K562 (cell line): Measurements from ENCODE around the gene ABCA4. TPM values are rescaled to one million over a fixed set of nuclear protein-coding genes. Genes with fewer than 3 reads are reported as not detected.
A peak's percentile ranks its signal among the peaks of the same experiment; 100 is the strongest.

Experiments
- ATAC-seq: fragments of 200-7000 bp; cut with Tn5 transposase; 3 replicates; pipeline ENCODE4 v1.9.1; 2020; ENCODE audit warnings: moderate library complexity
- BruUV-seq: library from RNA; stranded (reverse); fragments of 400-500 nt; replicated peaks from 2 replicates; lab custom pipeline; 2021; lab: Mats Ljungman, UMichigan
- CTCF ChIA-PET: fragments of 300-600 bp; formaldehyde crosslinking; extraction: SDS; loops from one replicate; lab custom pipeline; 2021; ENCODE audit warnings: low intra/inter-chr PET ratio; lab: Yijun Ruan, JAX
- POLR2A ChIA-PET: fragments of 300-600, 350-650 bp; sonication (Branson Sonifier 250); formaldehyde crosslinking; extraction: SDS; loops from one replicate; lab custom pipeline; 2021; ENCODE audit warnings: antibody characterized with exemption, inconsistent platforms; lab: Yijun Ruan, JAX
- DNase-seq, 4 experiments: peaks; one replicate each; pipeline versions ENCODE4 v3.0.0 to v3.0.0-alpha.2; 2011 to 2018; ENCODE audit warnings: low spot score in 3 of 4, mixed read lengths in 3 of 4; ENCODE audit errors: extremely low read depth in 1 of 4
- FAIRE-seq: peaks from 2 replicates; lab custom pipeline; 2011; peaks lifted over from hg19 to GRCh38; lab: Jason Lieb, UNC
- H2AFZ ChIP-seq: 2 replicates; pipeline ENCODE4 v1.6.0; 2011; ENCODE audit warnings: low read depth, low read length, control low read depth, inconsistent platforms
- H3K27ac ChIP-seq: fragments of 200-600 bp; 3 replicates; pipeline ENCODE4 v1.8.0; 2011; ENCODE audit warnings: low read depth, mild to moderate bottlenecking, control low read depth, inconsistent platforms, low read length, moderate library complexity, mixed read lengths; ENCODE audit errors: extremely low read depth
- H3K27me3 ChIP-seq, 2 experiments: fragments of 300-600 bp in 1 of 2; 2 replicates in 1 of 2; 3 replicates in 1 of 2; pipeline versions ENCODE4 v1.6.0 to v1.8.0; 2011; ENCODE audit warnings: inconsistent platforms in 2 of 2, low read length in 2 of 2, mild to moderate bottlenecking in 1 of 2, mixed read lengths in 1 of 2, moderate library complexity in 1 of 2; ENCODE audit not compliant: control insufficient read depth in 2 of 2, insufficient read depth in 2 of 2
- H3K36me3 ChIP-seq: fragments of 300-600 bp; 3 replicates; pipeline ENCODE4 v1.8.0; 2011; ENCODE audit warnings: mild to moderate bottlenecking, low read length, inconsistent platforms; ENCODE audit not compliant: control insufficient read depth, insufficient read depth
- H3K4me1 ChIP-seq, 2 experiments: fragments of 200-600 bp in 1 of 2; replicated peaks in 1 of 2; 2 replicates in 1 of 2; 3 replicates in 1 of 2; pipeline versions ENCODE4 v1.5.1 to v1.8.0; 2011; ENCODE audit warnings: inconsistent platforms in 2 of 2, low read length in 2 of 2, mild to moderate bottlenecking in 1 of 2, mixed read lengths in 1 of 2, moderate library complexity in 1 of 2; ENCODE audit not compliant: control insufficient read depth in 2 of 2, insufficient read depth in 2 of 2
- H3K4me2 ChIP-seq: 2 replicates; pipeline ENCODE4 v1.6.1; 2011; ENCODE audit warnings: low read length, control low read depth, inconsistent platforms, mixed read lengths; ENCODE audit not compliant: insufficient read depth
- H3K4me3 ChIP-seq: fragments of 200-600 bp; sonication (generic), shearing (Covaris generic); 2 replicates; pipeline ENCODE4 v1.5.1; 2016; ENCODE audit warnings: control low read depth, inconsistent platforms
- H3K79me2 ChIP-seq: fragments of 200-600 bp; 3 replicates; pipeline ENCODE4 v1.8.0; 2011; ENCODE audit warnings: low read length, inconsistent platforms; ENCODE audit not compliant: control insufficient read depth, insufficient read depth
- H3K9ac ChIP-seq, 2 experiments: 2 replicates each; pipeline versions ENCODE4 v1.6.0 to v1.6.1; 2011; ENCODE audit warnings: low read depth in 2 of 2, low read length in 2 of 2, control low read depth in 1 of 2, inconsistent platforms in 1 of 2, mild to moderate bottlenecking in 1 of 2, mixed read lengths in 1 of 2; ENCODE audit not compliant: insufficient read depth in 1 of 2
- H3K9me1 ChIP-seq: one replicate; pipeline ENCODE4 v1.6.0; 2011; ENCODE audit warnings: inconsistent platforms, mild to moderate bottlenecking, low read length, moderate library complexity; ENCODE audit not compliant: control insufficient read depth, insufficient read depth
- H3K9me3 ChIP-seq: replicated peaks from 2 replicates; pipeline ENCODE4 v1.5.1; 2011; ENCODE audit warnings: low read depth, low read length, inconsistent platforms; ENCODE audit not compliant: control insufficient read depth, insufficient read depth
- H4K20me1 ChIP-seq: replicated peaks from 2 replicates; pipeline ENCODE4 v1.6.1; 2011; ENCODE audit warnings: low read length, inconsistent platforms, mixed read lengths; ENCODE audit not compliant: control insufficient read depth, insufficient read depth
- BCOR ChIP-seq: fragments of 450-650 bp; IDR thresholded peaks from 2 replicates; pipeline ENCODE4 v1.6.1; 2016
- ELF1 ChIP-seq: fragments of 200-800 bp; sonication (Bioruptor generic); IDR thresholded peaks from 2 replicates; pipeline ENCODE4 v1.6.1; 2016; ENCODE audit warnings: missing genetic modification characterization, missing compliant biosample characterization
- HDAC8 ChIP-seq: fragments of 450-650 bp; IDR thresholded peaks from 2 replicates; pipeline ENCODE4 v1.6.1; 2016; ENCODE audit warnings: mild to moderate bottlenecking, missing genetic modification characterization, moderate library complexity, missing compliant biosample characterization
- HEY1 ChIP-seq: fragments of 250-450 bp; sonication (Bioruptor Pico); IDR thresholded peaks from 2 replicates; pipeline ENCODE4 v1.5.0; 2020; ENCODE audit warnings: mild to moderate bottlenecking, moderate library complexity, borderline replicate concordance
- ILF3 ChIP-seq: fragments of 450-650 bp; IDR thresholded peaks from 2 replicates; pipeline ENCODE4 v1.6.1; 2018; ENCODE audit warnings: antibody characterized with exemption, mild to moderate bottlenecking, moderate library complexity, borderline replicate concordance
- NFXL1 ChIP-seq: fragments of 450-650 bp; formaldehyde crosslinking; IDR thresholded peaks from 2 replicates; pipeline ENCODE4 v1.4.0; 2021; ENCODE audit warnings: mild to moderate bottlenecking
- RFX7 ChIP-seq: fragments of 250-450 bp; sonication (Bioruptor Pico); IDR thresholded peaks from 2 replicates; pipeline ENCODE4 v1.5.1; 2021; ENCODE audit warnings: mild to moderate bottlenecking
- SMC3 ChIP-seq: conservative IDR thresholded peaks from 2 replicates; pipeline ENCODE4 v1.6.1; 2011; ENCODE audit warnings: low read depth, low read length, improper control_type of control experiment; ENCODE audit not compliant: insufficient read depth
- WGBS: fragments of 100-300 bp; shearing (Covaris generic); methylation state at CpG from one replicate; pipeline ENCODE4 v1.1.6; 2016; ENCODE audit warnings: low coverage, mixed read lengths; ENCODE audit not compliant: insufficient coverage; ENCODE audit errors: missing lambda C conversion rate; 5-methylcytosine and 5-hydroxymethylcytosine counted together
- in situ Hi-C: fragments of 300-500 bp; cut with MboI; formaldehyde crosslinking; loops from 4 replicates; pipeline ENCODE4 v1.15.0; 2018; ENCODE audit warnings: inconsistent platforms, mixed read lengths
- intact Hi-C: fragments of 100-400 bp; cut with micrococcal nuclease; formaldehyde crosslinking; loops from 2 replicates; pipeline ENCODE4 v1.14.2; 2022
- polyA plus RNA-seq, 8 experiments: library from polyadenylated mRNA; depleted of rRNA in 4 of 8; stranded (reverse) in 5 of 8; unstranded in 3 of 8; fragments of >200 nt; fragmentation: Nextera tagmentation in 2 of 8; fragmentation: Illumina TruSeq in 1 of 8; extraction: Ambion mirVana in 2 of 8; extraction: Trizol in 1 of 8; gene quantifications; 2 replicates each; pipeline versions ENCODE4 v1.2.1 to v1.2.3, GENCODE V29; 2011 to 2014; ENCODE audit warnings: inconsistent platforms in 1 of 8, missing spikeins in 1 of 8
- total RNA-seq, 7 experiments: library from RNA; depleted of rRNA in 6 of 7; stranded (reverse); fragments of >200 nt in 6 of 7; fragmentation: Illumina TruSeq in 2 of 7; extraction: Trizol in 2 of 7; gene quantifications; 2 replicates each; pipeline versions ENCODE4 v1.2.1 to v1.2.3, GENCODE V29; 2011 to 2021; ENCODE audit warnings: low replicate concordance in 1 of 7
- TF ChIP-seq, protein P1 (sequence below): sonication (generic); formaldehyde crosslinking; IDR thresholded peaks from 2 replicates; pipeline ENCODE4 v1.5.0; 2020; ENCODE audit warnings: missing genetic modification reagents
- TF ChIP-seq, protein P2 (sequence below): fragments of 450-650 bp; IDR thresholded peaks from 2 replicates; pipeline ENCODE4 v1.6.1; 2016
- TF ChIP-seq, protein P3 (sequence below): fragments of 250-450 bp; sonication (Bioruptor Pico); IDR thresholded peaks from 2 replicates; pipeline ENCODE4 v1.4.0; 2020; ENCODE audit warnings: mild to moderate bottlenecking, moderate library complexity
- TF ChIP-seq, protein P4 (sequence below), 2 experiments: fragments of 200-800 bp in 1 of 2; sonication (Bioruptor generic) in 1 of 2; sonication (generic) in 1 of 2; formaldehyde crosslinking in 1 of 2; IDR thresholded peaks in 1 of 2; conservative IDR thresholded peaks in 1 of 2; 2 replicates each; pipeline versions ENCODE4 v1.5.0 to v1.6.1; 2016 to 2020; ENCODE audit warnings: missing compliant biosample characterization in 1 of 2, missing genetic modification characterization in 1 of 2, missing genetic modification reagents in 1 of 2

Gene ABCA4
- total and polyA plus RNA-seq, 9 of the 15 experiments (the other 6 are each of a cell fraction or from before 2014, with no cell fraction given), result 0.01 to 0.04 TPM; not detected in 7

DNA sequence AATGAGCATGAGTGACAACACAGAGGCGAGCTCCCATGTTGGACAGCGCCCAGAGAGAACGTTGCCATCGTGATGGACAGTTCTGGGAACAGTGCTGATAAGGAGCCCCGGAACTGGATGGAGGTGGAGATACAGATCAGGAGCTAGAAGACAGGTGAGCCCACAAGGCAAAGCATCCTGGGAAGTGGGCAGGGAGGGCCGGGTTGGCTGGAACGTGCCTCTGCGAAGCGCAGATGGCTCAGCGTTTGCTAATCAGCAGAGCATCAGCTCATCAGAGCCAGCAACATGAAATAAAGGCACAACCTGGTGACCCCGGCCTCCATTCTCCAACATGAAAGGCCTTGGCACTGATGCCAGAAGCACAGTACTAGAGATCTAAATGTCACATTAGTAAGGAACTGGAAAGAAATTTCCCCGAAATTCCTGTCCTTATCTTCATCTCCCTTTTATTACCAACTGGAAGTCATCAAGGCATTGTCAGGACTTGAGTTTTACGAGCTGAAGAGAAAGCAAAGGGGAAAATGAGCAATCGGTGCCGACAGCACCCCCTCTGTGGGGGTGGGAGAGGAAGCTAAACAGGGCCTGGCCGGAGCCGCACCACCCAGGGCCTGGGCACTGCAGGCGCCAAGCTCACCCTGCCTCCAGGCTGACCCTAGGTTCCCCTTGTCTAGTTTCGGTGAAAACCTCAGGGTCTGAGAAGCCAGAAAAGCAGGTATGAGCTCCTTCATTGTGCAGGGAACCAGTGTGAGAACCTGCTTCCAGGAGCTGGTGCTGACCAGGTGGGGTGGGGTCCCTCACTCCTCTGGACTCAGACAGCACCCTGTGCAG, 19.9 kb downstream of the ABCA4 start:
- no peak overlapping the region for H3K9ac ChIP-seq
- H3K27me3 ChIP-seq, result peaks cover 13 to 66% of the 10 kb centered on the region in 2 experiments; a peak in 4 of 5 replicates
- no peaks in the 10 kb centered on the region for H3K36me3 ChIP-seq
- CTCF ChIA-PET, result no interaction called here
- peaks cover 7% of the 10 kb centered on the region; the same call in 1 of the 2 replicates for H4K20me1 ChIP-seq
- no peak overlapping the region for H3K4me3 ChIP-seq
- H3K9me1 ChIP-seq, result no peaks in the 10 kb centered on the region
- in situ Hi-C loops (no loop called here), intact Hi-C loops (no loop called here)
- H2AFZ ChIP-seq, result no peak overlapping the region
- DNase-seq, result no peak
- no peak for ATAC-seq
- no peak for FAIRE-seq
- H3K79me2 ChIP-seq, result no peaks in the 10 kb centered on the region
- POLR2A ChIA-PET, result interaction anchor here (0.6 to 1.0 kb wide), 3 partner anchors 12 to 626 kb away, joined by 3 to 5 read pairs (median 4); no protein-coding TSS in a partner anchor
- no peak overlapping the region for H3K27ac ChIP-seq
- H3K4me2 ChIP-seq, result no peak overlapping the region
- H3K9me3 ChIP-seq, result no peaks in the 10 kb centered on the region
- 1% methylated on average over 19 of the region's 19 CpGs for WGBS
- no TSS peak for BruUV-seq
- no peaks in the 10 kb centered on the region; a peak in 1 of 5 replicates for H3K4me1 ChIP-seq
- TF ChIP-seq ILF3, result no peak
- TF ChIP-seq SMC3, result no peak
- no peak for TF ChIP-seq RFX7 (CRISPR knock-in tag)
- TF ChIP-seq, protein P1, sequence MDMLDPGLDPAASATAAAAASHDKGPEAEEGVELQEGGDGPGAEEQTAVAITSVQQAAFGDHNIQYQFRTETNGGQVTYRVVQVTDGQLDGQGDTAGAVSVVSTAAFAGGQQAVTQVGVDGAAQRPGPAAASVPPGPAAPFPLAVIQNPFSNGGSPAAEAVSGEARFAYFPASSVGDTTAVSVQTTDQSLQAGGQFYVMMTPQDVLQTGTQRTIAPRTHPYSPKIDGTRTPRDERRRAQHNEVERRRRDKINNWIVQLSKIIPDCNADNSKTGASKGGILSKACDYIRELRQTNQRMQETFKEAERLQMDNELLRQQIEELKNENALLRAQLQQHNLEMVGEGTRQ (CRISPR knock-in tag), result no peak
- TF ChIP-seq, protein P2, sequence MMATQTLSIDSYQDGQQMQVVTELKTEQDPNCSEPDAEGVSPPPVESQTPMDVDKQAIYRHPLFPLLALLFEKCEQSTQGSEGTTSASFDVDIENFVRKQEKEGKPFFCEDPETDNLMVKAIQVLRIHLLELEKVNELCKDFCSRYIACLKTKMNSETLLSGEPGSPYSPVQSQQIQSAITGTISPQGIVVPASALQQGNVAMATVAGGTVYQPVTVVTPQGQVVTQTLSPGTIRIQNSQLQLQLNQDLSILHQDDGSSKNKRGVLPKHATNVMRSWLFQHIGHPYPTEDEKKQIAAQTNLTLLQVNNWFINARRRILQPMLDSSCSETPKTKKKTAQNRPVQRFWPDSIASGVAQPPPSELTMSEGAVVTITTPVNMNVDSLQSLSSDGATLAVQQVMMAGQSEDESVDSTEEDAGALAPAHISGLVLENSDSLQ, result 0 out of 2 replicates have a peak, but pooled peaks have one; percentile 18
- no peak for TF ChIP-seq BCOR
- no peak for TF ChIP-seq HDAC8 (tag)
- TF ChIP-seq ELF1 (tag), result no peak
- no peak for TF ChIP-seq NFXL1 (CRISPR knock-in tag)
- TF ChIP-seq, protein P3, sequence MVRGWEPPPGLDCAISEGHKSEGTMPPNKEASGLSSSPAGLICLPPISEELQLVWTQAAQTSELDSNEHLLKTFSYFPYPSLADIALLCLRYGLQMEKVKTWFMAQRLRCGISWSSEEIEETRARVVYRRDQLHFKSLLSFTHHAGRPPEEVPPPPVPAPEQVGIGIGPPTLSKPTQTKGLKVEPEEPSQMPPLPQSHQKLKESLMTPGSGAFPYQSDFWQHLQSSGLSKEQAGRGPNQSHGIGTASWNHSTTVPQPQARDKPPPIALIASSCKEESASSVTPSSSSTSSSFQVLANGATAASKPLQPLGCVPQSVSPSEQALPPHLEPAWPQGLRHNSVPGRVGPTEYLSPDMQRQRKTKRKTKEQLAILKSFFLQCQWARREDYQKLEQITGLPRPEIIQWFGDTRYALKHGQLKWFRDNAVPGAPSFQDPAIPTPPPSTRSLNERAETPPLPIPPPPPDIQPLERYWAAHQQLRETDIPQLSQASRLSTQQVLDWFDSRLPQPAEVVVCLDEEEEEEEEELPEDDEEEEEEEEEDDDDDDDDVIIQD, result no peak
- no peak for TF ChIP-seq HEY1 (CRISPR knock-in tag)
- TF ChIP-seq, protein P4, sequence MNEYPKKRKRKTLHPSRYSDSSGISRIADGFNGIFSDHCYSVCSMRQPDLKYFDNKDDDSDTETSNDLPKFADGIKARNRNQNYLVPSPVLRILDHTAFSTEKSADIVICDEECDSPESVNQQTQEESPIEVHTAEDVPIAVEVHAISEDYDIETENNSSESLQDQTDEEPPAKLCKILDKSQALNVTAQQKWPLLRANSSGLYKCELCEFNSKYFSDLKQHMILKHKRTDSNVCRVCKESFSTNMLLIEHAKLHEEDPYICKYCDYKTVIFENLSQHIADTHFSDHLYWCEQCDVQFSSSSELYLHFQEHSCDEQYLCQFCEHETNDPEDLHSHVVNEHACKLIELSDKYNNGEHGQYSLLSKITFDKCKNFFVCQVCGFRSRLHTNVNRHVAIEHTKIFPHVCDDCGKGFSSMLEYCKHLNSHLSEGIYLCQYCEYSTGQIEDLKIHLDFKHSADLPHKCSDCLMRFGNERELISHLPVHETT (CRISPR knock-in tag; conservative IDR thresholded peaks at IDR 0.05 in 1 of 2, IDR thresholded peaks at IDR 0.05 in 1 of 2), result no peak
